Peyer's patch (tissue), 4 donors: ENCODE results near the gene TMEM88. TPM values are rescaled to one million over a fixed set of nuclear protein-coding genes. Genes with fewer than 3 reads are reported as not detected.
A peak's percentile ranks its signal among the peaks of the same experiment; 100 is the strongest.

Experiments used
- DNase-seq, 3 donors: peaks; one replicate each; pipeline ENCODE4 v3.0.0-alpha.2; 2017 to 2019
- H3K27ac ChIP-seq, 4 donors: fragments of 200-600 bp; sonication (generic); one replicate each; pipeline ENCODE4 v1.5.1; 2016 to 2019
- H3K27me3 ChIP-seq, 2 donors: fragments of 200-600 bp; sonication (generic); one replicate each; pipeline ENCODE4 v1.5.1; 2019
- H3K36me3 ChIP-seq, 3 donors: fragments of 200-600 bp; sonication (generic); one replicate each; pipeline ENCODE4 v1.5.1; 2016 to 2019
- H3K4me1 ChIP-seq, 4 donors: fragments of 200-600 bp; sonication (generic); one replicate each; pipeline ENCODE4 v1.5.1; 2016 to 2019
- H3K4me3 ChIP-seq, 4 donors: fragments of 200-600 bp; sonication (generic); 1 replicate in 3 of 4; 2 replicates in 1 of 4; pipeline ENCODE4 v1.5.1; 2016 to 2019; ENCODE audit warnings: mild to moderate bottlenecking in 1 of 4
- H3K9me3 ChIP-seq, 4 donors: fragments of 200-600 bp; sonication (generic); one replicate each; pipeline ENCODE4 v1.5.1; 2016 to 2019; ENCODE audit warnings: mild to moderate bottlenecking in 1 of 4
- POLR2A ChIP-seq, 2 donors: fragments of 450-650 bp; IDR thresholded peaks; one replicate each; pipeline ENCODE4 v1.5.1; 2017; ENCODE audit warnings: antibody characterized with exemption in 2 of 2, mild to moderate bottlenecking in 2 of 2, moderate library complexity in 2 of 2
- total RNA-seq, 4 donors: library from RNA; depleted of rRNA; stranded (reverse); fragments of >200 nt; gene quantifications; one replicate each; pipeline ENCODE4 v1.1.0, GENCODE V29; 2016
- TF ChIP-seq, protein P1 (sequence below), 6 experiments: fragments of 450-650 bp in 4 of 6; fragments of 200-600 bp in 2 of 6; sonication (generic) in 1 of 6; IDR thresholded peaks; one replicate each; pipeline ENCODE4 v1.5.1; 2017 to 2019; ENCODE audit warnings: antibody characterized with exemption in 6 of 6, mild to moderate bottlenecking in 3 of 6, moderate library complexity in 1 of 6

Gene TMEM88
- total RNA-seq, 4 donors from 2014 or later = 3.4 to 29.7 (median 12.9) TPM

DNA sequence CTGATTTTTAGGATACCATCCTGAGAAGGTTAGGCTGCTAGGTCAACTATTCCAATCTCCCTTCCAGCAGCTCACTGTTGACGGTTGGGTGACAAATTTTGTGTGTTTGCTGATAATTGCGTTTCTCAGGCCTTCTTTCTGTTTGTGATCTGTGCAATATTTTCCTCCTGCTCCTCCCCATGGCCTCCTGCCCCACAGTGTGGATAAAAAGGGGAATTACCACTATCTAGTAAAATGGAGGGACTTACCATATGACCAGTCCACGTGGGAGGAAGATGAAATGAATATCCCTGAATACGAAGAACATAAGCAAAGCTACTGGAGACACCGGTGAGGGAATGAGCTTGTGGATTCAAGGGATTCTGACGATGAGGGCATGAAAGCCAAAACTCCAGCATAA lies 42.9 kb downstream of the TMEM88 start:
- Histone ChIP-seq H3K4me3 (no peak overlapping the region), H3K9me3 (no peaks in the 10 kb centered on the region), H3K36me3 (peaks cover 0 to 97% (median 0%) of the 10 kb centered on the region in 3 donors), H3K27ac (no peak overlapping the region), H3K4me1 (no peaks in the 10 kb centered on the region), H3K27me3 (no peaks in the 10 kb centered on the region)
- DNase-seq = peak in 1 of 3 donors; percentile 58
- no peak for TF ChIP-seq POLR2A (IDR thresholded peaks at IDR 0.05)
- TF ChIP-seq, protein P1, sequence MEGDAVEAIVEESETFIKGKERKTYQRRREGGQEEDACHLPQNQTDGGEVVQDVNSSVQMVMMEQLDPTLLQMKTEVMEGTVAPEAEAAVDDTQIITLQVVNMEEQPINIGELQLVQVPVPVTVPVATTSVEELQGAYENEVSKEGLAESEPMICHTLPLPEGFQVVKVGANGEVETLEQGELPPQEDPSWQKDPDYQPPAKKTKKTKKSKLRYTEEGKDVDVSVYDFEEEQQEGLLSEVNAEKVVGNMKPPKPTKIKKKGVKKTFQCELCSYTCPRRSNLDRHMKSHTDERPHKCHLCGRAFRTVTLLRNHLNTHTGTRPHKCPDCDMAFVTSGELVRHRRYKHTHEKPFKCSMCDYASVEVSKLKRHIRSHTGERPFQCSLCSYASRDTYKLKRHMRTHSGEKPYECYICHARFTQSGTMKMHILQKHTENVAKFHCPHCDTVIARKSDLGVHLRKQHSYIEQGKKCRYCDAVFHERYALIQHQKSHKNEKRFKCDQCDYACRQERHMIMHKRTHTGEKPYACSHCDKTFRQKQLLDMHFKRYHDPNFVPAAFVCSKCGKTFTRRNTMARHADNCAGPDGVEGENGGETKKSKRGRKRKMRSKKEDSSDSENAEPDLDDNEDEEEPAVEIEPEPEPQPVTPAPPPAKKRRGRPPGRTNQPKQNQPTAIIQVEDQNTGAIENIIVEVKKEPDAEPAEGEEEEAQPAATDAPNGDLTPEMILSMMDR (IDR thresholded peaks at IDR 0.05) = peak in 5 of 6 experiments; percentile 22 to 81 (median 73)

DNA sequence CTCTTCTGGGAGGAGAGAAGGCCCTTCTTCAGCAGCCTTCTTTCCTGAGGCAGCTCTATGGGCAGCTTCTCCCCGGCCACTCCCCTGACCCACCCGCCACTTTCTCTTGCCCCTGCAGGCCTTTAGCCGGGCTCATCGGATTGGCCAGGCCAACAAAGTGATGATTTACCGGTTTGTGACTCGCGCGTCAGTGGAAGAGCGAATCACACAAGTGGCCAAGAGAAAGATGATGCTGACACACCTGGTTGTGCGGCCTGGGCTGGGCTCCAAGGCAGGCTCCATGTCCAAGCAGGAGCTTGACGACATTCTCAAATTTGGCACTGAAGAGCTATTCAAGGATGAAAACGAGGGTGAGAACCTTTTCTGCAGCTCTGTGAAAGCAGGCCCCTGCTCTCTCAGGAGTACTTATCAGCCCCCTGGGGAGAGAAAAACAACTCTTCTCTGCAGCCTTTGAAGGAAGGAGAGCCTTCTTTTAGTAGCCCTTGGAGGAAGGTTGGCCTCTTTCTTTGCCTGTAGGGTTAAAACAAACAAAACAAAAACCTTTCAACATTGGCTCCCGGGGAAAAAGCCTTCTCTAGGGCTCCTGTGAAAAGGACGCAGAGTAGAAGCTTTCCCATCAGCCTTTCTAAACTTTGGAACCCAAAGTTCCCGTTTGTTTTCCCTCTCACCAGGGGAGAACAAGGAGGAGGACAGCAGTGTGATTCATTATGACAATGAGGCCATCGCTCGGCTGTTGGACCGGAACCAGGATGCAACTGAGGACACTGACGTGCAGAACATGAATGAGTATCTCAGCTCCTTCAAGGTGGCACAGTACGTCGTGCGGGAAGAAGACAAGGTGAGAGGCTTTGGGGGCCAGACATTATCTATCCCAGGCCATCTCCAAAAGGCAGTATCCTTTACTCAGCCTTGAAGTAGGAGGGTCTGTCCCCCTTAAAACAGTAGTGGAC lies 48.6 kb downstream of the TMEM88 start:
- Histone ChIP-seq H3K4me3 (no peak overlapping the region), H3K36me3 (peaks cover 0 to 98% (median 0%) of the 10 kb centered on the region in 3 donors), H3K27me3 (no peaks in the 10 kb centered on the region), H3K4me1 (no peaks in the 10 kb centered on the region), H3K9me3 (no peaks in the 10 kb centered on the region), H3K27ac (no peak overlapping the region)
- DNase-seq = no peak
- TF ChIP-seq POLR2A (IDR thresholded peaks at IDR 0.05) = no peak
- TF ChIP-seq, protein P1 (IDR thresholded peaks at IDR 0.05) = no peak

Other genes starting within 250 kb of the TMEM88 start
- 10 to 100 TPM; 28.8 to 38.1 (median 30.4) TPM for gene FXR2, start 240.2 kb upstream of the TMEM88 start, total RNA-seq
- gene SAT2, start 227.2 kb upstream of the TMEM88 start, total RNA-seq = 100 to 1,000 TPM; 144 to 303 (median 229) TPM
- 10 to 100 TPM in 2 of 4 donors, 1 to 10 TPM in 2; 2.1 to 38.0 (median 16.3) TPM for gene SHBG, start 224.9 kb upstream of the TMEM88 start, total RNA-seq
- gene ATP1B2, start 204.1 kb upstream of the TMEM88 start, total RNA-seq = under 1 TPM in 1 of 4 donors, not detected in 3; 0.47 TPM
- 10 to 100 TPM; 19.6 to 27.7 (median 25.1) TPM for gene TP53, start 167.6 kb upstream of the TMEM88 start, total RNA-seq
- gene WRAP53, start 166.6 kb upstream of the TMEM88 start, total RNA-seq = 1 to 10 TPM; 4.6 to 9.3 (median 6.2) TPM
- gene EFNB3, start 149.9 kb upstream of the TMEM88 start, total RNA-seq = under 1 TPM in 1 of 4 donors, not detected in 3; 0.27 TPM
- under 1 TPM in 2 of 4 donors, not detected in 2; 0.18 to 0.83 TPM for gene DNAH2, start 137.3 kb upstream of the TMEM88 start, total RNA-seq
- gene KDM6B, start 20.8 kb upstream of the TMEM88 start, total RNA-seq = 10 to 100 TPM; 32.1 to 45.6 (median 36.4) TPM
- gene NAA38, start 2.5 kb downstream of the TMEM88 start, total RNA-seq = 10 to 100 TPM; 28.6 to 75.8 (median 47.8) TPM
- 1 to 10 TPM; 3.3 to 5.1 (median 4.2) TPM for gene CYB5D1, start 2.9 kb downstream of the TMEM88 start, total RNA-seq
- gene CHD3, start 33.7 kb downstream of the TMEM88 start, total RNA-seq = 10 to 100 TPM; 36.1 to 99.9 (median 45.1) TPM
- gene RNF227, start 61.2 kb downstream of the TMEM88 start, total RNA-seq = 1 to 10 TPM in 3 of 4 donors, not detected in 1; 1.2 to 5.1 (median 1.6) TPM
- 1 to 10 TPM in 3 of 4 donors, under 1 TPM in 1; 0.95 to 5.0 (median 2.7) TPM for gene KCNAB3, start 74.8 kb downstream of the TMEM88 start, total RNA-seq
- gene TRAPPC1, start 76.9 kb downstream of the TMEM88 start, total RNA-seq = 10 to 100 TPM; 39.8 to 58.0 (median 45.5) TPM
- 100 to 1,000 TPM in 1 of 4 donors, 10 to 100 TPM in 3; 30.5 to 120 (median 45.2) TPM for gene CNTROB, start 77.1 kb downstream of the TMEM88 start, total RNA-seq
- not detected for gene GUCY2D, start 147.5 kb downstream of the TMEM88 start, total RNA-seq
- 1 to 10 TPM in 3 of 4 donors, under 1 TPM in 1; 0.70 to 4.1 (median 2.1) TPM for gene ALOX15B, start 184.0 kb downstream of the TMEM88 start, total RNA-seq
- gene ALOX12B, start 232.7 kb downstream of the TMEM88 start, total RNA-seq = under 1 TPM in 1 of 4 donors, not detected in 3; 0.83 TPM